Left ventricle myocardium superior (tissue), 1 donor: ENCODE data around the gene TRIM2. TPM values are rescaled to one million over a fixed set of nuclear protein-coding genes. Genes with fewer than 3 reads are reported as not detected.

Source experiments
- ATAC-seq: fragments of 200-7000 bp; cut with Tn5 transposase; one replicate; pipeline ENCODE4 v1.9.1; 2020; ENCODE audit warnings: mild to moderate bottlenecking, moderate library complexity
- DNase-seq: peaks from one replicate; pipeline ENCODE4 v3.0.0-alpha.2; 2020
- intact Hi-C: fragments of 100-400 bp; cut with micrococcal nuclease; formaldehyde crosslinking; loops from one replicate; pipeline ENCODE4 v1.11.0; 2022
- total RNA-seq: library from RNA; stranded (reverse); fragmentation: NEBNext Ultra II Directional; extraction: Animal tissue kit (Norgen Biotek cat#: 25700); gene quantifications from one replicate; pipeline ENCODE4 v1.2.1, GENCODE V29; 2021
- donor health status: DM: no; HTN: yes; CAD: no; lungs with severe emphysema.

The TRIM2 gene
- total RNA-seq, 1 donor from 2014 or later: 18.6 TPM

DNA sequence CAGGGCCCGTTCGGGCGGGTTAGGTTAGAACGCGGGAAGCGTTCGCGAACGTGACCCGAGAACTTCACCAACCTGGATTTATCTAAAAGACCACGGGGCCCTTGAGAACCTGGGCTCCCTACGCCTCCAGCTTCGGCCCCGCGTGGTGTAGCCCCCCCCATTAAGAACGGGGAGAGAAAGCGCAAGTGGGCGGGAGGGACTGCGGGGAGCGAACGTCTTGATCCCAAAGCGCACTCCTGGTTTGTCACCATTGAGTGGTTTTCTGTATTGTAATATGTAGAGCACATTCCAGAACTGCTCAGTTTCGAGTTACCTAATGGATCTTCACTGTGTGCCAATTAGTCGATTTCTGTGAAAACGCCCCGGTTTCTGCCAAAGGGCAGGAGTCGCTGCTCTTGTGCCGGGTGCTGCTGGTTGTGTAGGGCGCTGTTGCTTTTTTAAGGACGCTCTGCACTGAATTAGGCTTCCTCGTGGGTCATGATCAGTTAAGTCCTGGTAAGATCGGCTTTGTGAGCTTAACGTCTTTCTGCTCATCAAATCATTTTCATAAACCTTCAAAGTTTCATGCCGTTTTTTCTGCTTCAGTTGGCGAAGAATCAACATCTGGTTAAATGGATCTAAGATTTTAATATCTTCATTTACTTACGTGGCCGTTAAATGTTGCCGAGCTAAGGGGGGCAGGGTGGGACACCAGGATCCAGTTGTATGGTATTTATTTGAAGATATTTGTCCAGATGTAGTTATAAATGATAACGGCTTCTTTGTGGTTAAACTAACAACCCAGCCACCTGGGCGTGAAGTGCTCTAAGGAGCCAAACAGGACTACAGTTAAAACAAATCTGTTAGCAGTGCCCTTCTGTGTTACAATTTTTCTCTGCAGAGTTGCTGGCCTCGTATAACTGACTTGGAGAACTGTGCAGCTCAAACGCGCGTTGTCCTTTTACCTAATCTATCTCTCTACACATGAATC, 141.1 kb downstream of the TRIM2 start:
- DNase-seq: peak; percentile 27
- peak; percentile 60 for ATAC-seq
- intact Hi-C loops: loop anchor here (2.0 kb wide), 1 partner anchor 230 kb away; no protein-coding TSS in a partner anchor

DNA sequence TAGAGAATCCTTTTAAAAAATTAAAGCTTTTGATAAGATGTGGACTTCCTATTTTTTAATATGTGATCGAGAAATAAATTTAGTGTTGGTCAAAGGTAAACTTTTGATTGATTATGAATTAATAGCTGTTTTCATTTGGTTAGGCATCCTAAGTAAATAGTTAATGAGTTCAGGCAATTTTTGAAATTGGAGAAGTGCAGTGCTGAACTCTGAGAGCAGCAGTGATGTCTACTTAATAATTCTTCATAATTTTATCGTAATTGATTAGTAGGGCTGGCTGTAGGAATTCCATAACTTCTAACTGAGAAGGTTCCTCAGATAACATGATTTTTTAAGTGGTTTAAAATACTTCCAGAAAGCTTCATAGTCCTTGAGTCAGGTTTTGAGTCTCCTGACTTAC, 141.8 kb downstream of the TRIM2 start:
- no peak for DNase-seq
- no peak for ATAC-seq
- intact Hi-C loops: no loop called here

DNA sequence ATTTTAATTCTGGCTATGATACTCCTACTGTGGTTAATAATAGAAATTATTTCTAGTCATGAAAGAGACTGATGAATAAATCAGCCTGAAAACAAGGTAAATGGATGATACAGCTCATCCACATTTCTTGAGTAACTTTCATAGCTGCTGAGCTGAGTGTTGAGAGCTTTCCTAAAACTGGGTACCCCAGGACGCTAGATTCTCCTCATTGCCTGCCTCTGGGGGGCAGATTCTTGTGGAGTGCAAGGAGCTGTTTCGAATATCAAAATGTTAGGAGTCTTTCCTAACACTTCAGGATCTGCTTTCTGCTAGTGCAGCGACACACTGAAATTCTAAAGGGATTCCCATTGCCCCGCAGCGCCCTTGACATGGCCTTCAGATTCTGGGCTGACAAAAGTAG, 142.3 kb downstream of the TRIM2 start:
- intact Hi-C loops: no loop called here
- DNase-seq (no peak), ATAC-seq (no peak)

DNA sequence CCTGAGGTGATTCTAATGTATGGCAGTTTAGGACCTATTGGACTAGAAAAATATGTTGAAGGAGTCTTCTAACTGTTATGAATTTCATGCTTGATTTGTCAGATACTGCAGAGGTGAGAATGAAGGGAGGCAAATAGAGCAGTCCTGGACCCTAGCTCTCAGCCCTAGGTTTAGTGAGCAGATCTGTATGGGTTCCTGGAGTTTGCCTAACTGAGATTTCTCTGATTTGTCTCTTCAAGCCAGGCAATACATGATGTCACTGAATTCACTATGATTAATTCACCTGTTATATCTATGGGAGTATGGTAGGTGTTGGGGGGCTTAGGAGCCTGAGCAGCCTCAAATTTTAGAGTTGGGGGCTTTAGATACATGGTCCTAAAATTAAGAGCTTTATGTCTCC, 142.9 kb downstream of the TRIM2 start:
- no peak for ATAC-seq
- DNase-seq: no peak
- intact Hi-C loops: no loop called here

DNA sequence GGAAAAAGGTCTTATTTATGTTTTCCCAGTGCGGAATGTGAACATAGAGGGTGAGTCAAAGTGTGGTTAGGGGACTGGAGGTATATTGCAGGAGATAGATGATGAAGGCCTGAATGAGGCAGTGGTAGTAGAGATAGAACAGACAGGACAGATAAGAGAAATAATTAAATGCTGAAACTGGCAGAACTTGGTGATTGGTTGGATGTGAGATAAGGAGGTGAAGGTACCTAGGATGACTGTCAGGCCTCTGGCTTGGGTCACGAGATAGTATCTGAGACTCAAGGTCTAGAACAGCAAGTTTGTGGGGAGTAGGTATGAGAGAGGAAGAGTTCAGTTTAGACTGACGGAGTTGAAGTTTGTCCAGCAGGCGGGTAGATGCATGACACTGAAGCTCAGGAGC, 143.8 kb downstream of the TRIM2 start:
- intact Hi-C loops: no loop called here
- ATAC-seq (no peak), DNase-seq (no peak)

DNA sequence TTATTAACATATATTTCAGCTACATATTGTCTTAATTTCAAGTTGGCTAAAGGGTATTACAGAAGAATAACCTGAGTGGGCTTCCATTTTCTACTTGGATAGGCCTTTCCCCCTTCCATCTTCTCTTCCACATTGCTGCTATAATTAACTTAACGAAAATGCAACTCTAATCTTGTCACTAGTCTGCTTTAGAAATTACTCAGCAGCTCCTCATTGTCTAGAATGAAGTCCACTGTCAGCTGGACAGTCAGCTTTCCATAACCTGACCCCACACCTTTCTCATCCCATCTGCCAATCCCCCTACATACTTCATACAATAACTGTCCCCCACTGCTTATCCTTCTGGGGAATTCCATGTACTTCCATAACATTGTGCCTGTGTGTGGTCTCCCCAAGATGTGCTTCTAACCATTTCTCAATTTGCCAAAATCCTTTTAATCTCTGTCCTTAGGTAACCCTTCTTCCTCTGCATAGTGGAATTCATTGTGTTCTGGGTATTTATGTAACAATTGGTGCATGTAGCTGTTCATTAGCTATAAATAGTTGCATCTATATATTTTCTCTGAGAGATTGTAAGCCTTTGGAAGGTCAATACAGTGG, 145.1 kb downstream of the TRIM2 start:
- intact Hi-C loops: no loop called here
- ATAC-seq: no peak
- DNase-seq: no peak

DNA sequence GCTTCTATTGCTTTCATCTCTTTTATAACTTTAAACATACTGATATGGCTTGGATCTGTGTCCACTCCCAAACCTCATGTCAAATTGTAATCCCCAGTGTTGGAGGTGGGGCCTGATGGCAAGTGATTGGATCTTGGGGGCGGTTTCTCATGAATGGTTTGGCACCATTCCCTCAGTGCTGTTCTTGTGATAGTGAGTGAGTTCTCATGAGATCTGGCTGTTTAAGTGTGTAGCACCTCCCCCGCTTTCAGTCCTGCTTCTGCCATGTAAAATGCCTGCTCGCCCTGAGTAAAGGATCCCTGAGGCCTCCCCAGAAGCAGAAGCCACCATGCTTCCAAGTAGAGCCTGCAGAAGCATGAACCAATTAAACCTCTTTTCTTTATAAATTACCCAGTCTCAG, 157.9 kb downstream of the TRIM2 start:
- DNase-seq: no peak
- intact Hi-C loops: no loop called here
- ATAC-seq: no peak

DNA sequence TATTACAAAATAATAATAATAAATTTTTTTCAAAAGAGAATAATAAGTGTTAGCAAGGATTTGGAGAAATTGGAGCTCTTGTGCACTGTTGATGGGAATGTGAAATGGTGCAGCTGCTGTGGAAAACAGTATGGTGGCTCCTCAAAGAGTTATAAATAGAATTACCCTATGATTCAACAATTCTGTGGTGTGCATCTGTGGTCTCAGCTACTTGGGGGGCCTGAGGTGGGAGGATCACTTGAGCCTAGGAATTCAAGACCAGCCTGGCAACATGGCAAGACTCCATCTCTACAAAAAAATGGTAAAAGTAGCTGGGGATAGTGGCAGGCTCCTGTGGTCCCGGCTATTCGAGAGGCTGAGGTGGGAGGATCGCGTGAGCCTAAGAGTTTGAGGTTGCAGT, 159.8 kb downstream of the TRIM2 start:
- ATAC-seq: no peak
- intact Hi-C loops: no loop called here

DNA sequence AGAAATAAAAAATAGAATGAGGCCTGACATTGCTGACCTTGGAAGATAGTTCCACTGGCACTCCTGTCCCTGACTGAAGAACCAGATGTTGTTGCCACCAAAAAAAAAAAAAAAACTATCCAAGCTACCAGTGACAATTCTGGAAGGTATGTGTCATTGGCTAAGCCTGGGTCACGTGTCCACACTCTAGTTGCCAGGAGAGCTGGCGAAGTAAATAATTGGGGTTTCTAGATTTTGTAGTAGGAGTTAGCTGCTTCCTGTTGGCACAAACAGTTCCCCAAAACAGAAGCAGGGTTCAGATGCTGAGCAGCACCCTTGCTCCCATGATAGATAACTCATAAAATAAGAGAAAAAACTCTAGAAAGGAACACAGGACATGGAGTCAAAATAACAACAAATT, 160.8 kb downstream of the TRIM2 start:
- intact Hi-C loops: no loop called here
- ATAC-seq (no peak), DNase-seq (no peak)

More for the DNA sequence above, 159.8 kb downstream of the TRIM2 start:
- no peak for DNase-seq

DNA sequence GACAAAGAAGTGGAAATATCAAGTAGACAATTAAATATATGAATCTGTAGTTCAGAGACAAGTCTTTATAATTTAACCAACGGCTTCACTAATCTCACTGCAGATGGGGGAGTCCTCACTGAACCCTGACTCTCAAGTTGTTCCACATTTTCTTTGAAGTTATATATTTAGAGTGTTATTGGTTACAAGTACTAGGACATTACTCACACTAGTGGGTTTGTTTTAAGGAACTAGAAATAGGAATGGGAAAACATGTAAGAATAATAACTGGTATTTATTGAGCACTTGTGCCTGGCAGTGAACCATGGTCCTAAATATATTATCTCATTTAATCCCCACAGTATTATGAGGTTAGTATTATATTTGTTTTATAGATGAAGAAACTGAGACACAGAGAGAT, 162.2 kb downstream of the TRIM2 start:
- no peak for DNase-seq

DNA sequence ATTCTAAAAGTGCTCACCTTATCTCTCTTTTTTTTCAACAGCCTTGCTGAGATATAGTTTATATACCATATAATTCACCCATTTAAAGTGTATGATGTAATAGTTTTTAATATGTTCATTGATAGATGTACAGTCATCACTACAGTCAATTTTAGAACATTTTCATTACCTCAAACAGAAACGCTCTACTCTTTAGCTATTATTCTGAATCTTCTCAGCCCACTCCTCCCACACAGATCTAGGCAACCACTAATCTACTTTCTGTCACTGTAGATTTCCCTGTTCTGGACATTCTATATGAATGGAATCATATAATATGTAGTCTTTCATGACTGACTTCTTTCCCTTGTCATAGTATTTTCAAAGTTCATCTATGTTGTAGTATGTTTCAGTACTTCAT, 162.8 kb downstream of the TRIM2 start:
- intact Hi-C loops: no loop called here
- ATAC-seq (no peak), DNase-seq (no peak)

More for the DNA sequence above, 162.2 kb downstream of the TRIM2 start:
- ATAC-seq: no peak
- intact Hi-C loops: no loop called here

DNA sequence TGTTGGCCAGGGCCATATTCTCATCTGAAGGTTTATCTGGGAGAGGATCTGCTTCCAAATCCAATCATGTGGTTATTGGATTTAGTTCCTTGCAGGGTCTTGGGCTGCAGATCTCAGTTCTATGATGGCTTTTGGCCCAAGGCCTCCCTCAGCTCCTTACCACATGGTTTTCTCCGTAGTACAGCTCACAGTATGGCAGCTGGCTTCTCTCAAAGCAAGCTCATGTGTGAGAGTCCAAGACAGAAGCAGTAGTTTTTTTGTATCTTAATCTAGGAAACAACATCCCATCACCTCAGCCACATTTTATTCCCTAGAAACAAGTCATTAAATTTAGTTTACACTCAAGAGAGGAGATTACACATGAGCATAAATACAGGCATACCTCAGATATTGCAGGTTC, 164.8 kb downstream of the TRIM2 start:
- no peak for DNase-seq
- no peak for ATAC-seq
- intact Hi-C loops: no loop called here

DNA sequence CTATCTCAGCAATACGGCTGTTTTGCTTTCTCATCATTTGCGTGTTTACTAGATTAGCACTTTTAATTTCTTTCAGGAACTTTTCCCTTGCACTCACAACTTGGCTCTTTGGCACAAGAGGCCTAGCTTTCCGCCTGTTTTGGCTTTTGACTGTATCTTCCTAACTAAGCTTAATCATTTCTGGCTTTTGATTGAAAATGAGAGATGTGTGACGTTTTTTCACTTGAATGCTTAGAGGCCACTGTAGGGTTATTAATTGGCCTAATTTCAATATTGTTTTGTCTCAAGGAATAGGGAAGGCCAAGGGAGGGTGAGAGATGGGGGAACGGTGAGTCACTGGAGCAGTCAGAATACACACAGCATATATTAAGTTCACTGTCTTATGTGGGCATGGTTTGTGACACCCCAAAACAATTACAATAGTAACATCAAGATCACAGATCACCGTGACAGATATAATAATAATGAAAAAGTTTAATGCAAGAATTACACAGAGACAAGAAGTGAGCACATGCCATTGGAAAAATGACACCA, 167.5 kb downstream of the TRIM2 start:
- ATAC-seq (no peak), DNase-seq (no peak)
- intact Hi-C loops: no loop called here

DNA sequence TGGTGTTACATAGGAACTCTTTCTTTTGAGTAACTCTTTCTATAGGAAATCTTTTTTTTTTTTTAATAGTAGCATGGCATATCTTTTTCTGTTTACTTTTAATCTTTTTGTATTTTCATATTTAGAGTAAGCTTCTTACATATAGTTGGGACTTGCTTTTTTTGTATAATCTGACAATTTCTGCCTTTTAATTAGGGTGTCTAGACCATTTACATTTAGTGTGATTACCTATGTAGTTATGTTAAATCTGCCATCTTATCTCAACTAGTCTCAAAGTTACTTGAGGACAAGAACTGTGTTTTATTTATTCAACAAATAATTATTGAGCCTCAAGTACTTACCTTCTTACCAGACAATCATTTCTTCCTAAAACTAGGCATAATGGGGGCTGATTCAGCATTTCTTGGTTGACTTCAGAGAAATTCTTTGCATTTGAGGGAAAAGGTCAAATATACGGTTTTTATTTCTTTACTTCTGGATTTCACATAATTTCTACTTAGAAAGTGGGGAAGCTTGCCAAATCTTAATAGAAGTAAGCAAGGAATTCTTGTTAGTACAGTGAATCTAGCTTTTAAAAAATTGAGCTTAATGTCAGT, 168.8 kb downstream of the TRIM2 start:
- no peak for DNase-seq

DNA sequence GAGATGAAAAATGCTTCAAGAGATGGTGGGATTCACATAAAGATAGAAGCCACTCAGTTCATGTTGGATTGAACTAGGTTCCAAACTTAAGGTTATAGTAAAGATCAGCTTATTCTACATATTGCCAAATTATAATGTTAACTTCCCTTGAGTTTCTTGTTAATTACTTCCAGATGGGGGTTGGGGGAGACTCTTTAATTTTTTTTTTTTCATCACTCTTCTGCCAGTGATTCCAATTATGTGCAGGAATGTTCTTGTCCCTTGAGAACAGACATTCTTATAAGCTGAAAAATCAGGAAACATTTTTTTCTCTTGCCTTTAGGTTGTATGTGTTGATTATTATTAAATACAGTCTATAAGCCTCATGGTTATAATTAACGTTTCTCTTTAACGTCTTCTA, 170.2 kb downstream of the TRIM2 start:
- ATAC-seq (no peak), DNase-seq (no peak)
- intact Hi-C loops: no loop called here

More for the DNA sequence above, 168.8 kb downstream of the TRIM2 start:
- intact Hi-C loops: no loop called here
- ATAC-seq: no peak

DNA sequence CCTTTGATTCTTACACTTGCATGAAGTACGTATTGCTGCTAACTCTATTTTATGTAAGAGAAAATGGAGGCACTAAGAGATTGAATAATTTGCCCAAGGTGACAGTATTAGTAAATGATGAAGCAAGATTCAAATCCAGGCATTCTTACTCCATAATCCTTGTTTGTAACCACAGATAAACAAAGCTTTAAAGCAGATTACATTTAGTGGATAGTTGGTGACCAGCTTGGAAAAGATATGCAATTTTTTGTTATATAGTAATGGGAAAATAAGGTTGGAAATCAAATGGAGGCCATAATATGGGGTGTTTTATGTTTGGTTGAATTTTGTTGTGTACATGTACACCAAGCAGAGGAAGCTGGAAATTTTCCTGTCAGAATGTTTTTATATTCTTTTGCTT, 171.1 kb downstream of the TRIM2 start:
- intact Hi-C loops: no loop called here
- DNase-seq: no peak
- ATAC-seq: no peak

DNA sequence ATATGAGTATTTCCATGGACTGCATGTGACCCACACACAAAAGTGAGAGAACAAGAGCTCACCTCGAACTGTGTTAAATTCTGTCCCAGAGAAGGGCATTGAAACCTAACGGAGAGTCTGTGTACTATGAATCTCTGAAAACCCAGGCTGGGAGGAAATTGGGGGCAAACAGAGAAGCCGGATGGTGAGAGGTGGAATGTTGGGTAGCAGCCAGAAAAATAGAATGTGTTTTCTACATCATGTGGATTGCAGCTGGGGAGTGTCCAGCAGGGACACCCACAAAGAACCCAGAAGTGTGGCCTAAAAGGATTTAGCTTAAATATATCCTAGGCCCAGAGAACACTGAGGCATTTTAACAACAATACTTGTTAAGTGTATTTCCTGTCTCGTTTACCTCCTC, 178.9 kb downstream of the TRIM2 start:
- intact Hi-C loops: no loop called here
- ATAC-seq (no peak), DNase-seq (no peak)

DNA sequence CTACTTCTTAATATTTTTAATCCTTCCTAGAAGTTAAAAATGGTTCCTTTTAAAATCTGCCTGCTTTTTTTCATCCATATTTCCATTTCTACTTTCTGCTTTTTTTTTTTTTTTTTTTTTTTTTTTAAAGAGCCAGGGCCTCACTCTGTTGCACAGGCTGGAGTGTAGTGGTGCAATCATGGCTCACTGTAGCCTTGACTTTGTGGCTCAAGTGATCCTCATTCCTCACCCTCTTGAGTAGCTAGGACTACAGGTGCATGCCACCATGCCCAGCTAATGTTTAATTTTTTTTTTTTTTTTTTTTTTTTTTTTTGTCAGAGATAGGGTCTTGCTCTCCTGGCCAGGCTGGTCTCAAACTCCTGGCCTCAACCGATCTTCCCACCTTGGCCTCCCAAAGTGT, 179.9 kb downstream of the TRIM2 start:
- DNase-seq: no peak
- no peak for ATAC-seq
- intact Hi-C loops: no loop called here

DNA sequence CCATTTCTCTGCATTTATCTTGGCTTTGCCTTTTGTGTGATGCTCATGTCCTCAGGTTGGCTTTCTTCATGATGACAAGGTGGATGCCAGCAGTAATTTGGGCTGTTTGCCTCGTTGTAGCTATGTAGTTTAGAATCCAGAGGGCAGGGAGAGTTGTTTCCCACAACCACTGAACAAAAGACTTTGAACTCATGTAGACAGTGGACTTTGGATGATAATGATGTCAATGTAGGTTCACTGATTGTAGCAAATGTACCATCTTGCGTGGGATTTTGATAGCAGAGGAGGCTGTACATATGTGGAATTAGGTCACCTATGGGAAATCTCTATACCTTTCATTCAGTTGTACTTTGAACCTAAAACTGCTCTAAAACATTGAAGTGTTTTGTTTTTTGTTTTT, 181.5 kb downstream of the TRIM2 start:
- intact Hi-C loops: no loop called here
- ATAC-seq: no peak
- DNase-seq: no peak

DNA sequence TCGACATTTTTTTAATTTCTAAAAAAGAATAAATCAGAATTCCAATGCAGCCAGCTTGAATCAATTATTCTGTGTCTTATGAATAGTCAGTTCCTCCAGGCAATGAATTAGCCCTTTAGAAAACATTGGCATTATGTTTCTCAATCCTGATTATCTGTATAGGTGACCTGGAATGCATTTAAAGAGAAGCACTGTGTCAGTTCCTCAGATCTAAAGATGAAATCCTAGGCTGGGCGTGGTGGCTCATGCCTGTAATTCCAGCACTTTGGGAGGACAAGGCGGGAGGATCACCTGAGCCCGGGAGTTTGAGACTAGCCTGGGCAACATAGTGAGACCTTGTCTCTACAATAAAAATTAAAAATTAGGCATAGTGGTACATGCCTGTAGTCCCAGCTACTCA, 183.7 kb downstream of the TRIM2 start:
- no peak for DNase-seq
- intact Hi-C loops: no loop called here
- ATAC-seq: no peak
